IMR-90 (cell line): ENCODE results near the gene FASLG. TPM values are rescaled to one million over a fixed set of nuclear protein-coding genes. Genes with fewer than 3 reads are reported as not detected.

ENCODE experiments used
- ATAC-seq: fragments of 200-7000 bp; cut with Tn5 transposase; 2 replicates; pipeline ENCODE4 v1.9.1; 2020; ENCODE audit warnings: low read depth, mild to moderate bottlenecking, moderate library complexity
- BruUV-seq: library from RNA; stranded (reverse); fragments of 400-500 nt; replicated peaks from 2 replicates; lab custom pipeline; 2021; lab: Mats Ljungman, UMichigan
- CTCF ChIA-PET: fragments of 300-600 bp; formaldehyde crosslinking; extraction: SDS; loops from one replicate; lab custom pipeline; 2021; ENCODE audit warnings: antibody characterized with exemption; lab: Yijun Ruan, JAX
- POLR2A ChIA-PET: fragments of 300-600 bp; sonication (Branson Sonifier 250); formaldehyde crosslinking; loops from one replicate; lab custom pipeline; 2022; ENCODE audit warnings: antibody characterized with exemption; ENCODE audit not compliant: unreplicated experiment; lab: Charles Lee
- DNase-seq: peaks from one replicate; pipeline ENCODE4 v3.0.0; 2013
- H2AFZ ChIP-seq: replicated peaks from 2 replicates; pipeline ENCODE3; 2013; ENCODE audit warnings: low read length, mild to moderate bottlenecking; ENCODE audit not compliant: poor library complexity
- H2AK5ac ChIP-seq: 2 replicates; pipeline ENCODE4 v1.6.1; 2013; ENCODE audit warnings: low read depth, low read length, inconsistent platforms
- H2AK9ac ChIP-seq: replicated peaks from 2 replicates; pipeline ENCODE3; 2013; ENCODE audit warnings: mild to moderate bottlenecking, low read depth, low read length, moderate library complexity; ENCODE audit not compliant: poor library complexity
- H2BK120ac ChIP-seq: 2 replicates; pipeline ENCODE4 v1.6.1; 2013; ENCODE audit warnings: low read depth, low read length, inconsistent platforms
- H2BK15ac ChIP-seq: 3 replicates; pipeline ENCODE4 v1.6.1; 2013; ENCODE audit warnings: low read depth, low read length, inconsistent platforms
- H2BK20ac ChIP-seq: 2 replicates; pipeline ENCODE4 v1.6.1; 2013; ENCODE audit warnings: low read depth, mild to moderate bottlenecking, inconsistent platforms, low read length, moderate library complexity
- H2BK5ac ChIP-seq: 2 replicates; pipeline ENCODE4 v1.6.1; 2013; ENCODE audit warnings: mild to moderate bottlenecking, low read depth, low read length, inconsistent platforms; ENCODE audit not compliant: poor library complexity, severe bottlenecking
- H3K14ac ChIP-seq: replicated peaks from 2 replicates; pipeline ENCODE4 v1.6.1; 2013; ENCODE audit warnings: low read depth, low read length, inconsistent platforms
- H3K18ac ChIP-seq: 2 replicates; pipeline ENCODE4 v1.6.1; 2013; ENCODE audit warnings: low read depth, low read length, control low read depth
- H3K23ac ChIP-seq: 2 replicates; pipeline ENCODE4 v1.6.1; 2013; ENCODE audit warnings: low read depth, low read length, inconsistent platforms
- H3K27ac ChIP-seq: 2 replicates; pipeline ENCODE4 v1.5.1; 2013; ENCODE audit warnings: mild to moderate bottlenecking, control low read depth, low read length; ENCODE audit not compliant: insufficient read depth
- H3K27me3 ChIP-seq: 2 replicates; pipeline ENCODE4 v1.6.1; 2013; ENCODE audit warnings: low read length; ENCODE audit not compliant: control insufficient read depth, insufficient read depth
- H3K36me3 ChIP-seq: 2 replicates; pipeline ENCODE4 v1.6.1; 2013; ENCODE audit warnings: low read length, mixed read lengths; ENCODE audit not compliant: control insufficient read depth, insufficient read depth
- H3K4ac ChIP-seq: 2 replicates; pipeline ENCODE4 v1.6.1; 2013; ENCODE audit warnings: low read depth, low read length, inconsistent platforms
- H3K4me1 ChIP-seq: 2 replicates; pipeline ENCODE4 v1.6.1; 2013; ENCODE audit warnings: low read length, mixed read lengths; ENCODE audit not compliant: control insufficient read depth, insufficient read depth
- H3K4me2 ChIP-seq: 2 replicates; pipeline ENCODE4 v1.6.1; 2013; ENCODE audit warnings: low read depth, mild to moderate bottlenecking, control low read depth, low read length, moderate library complexity
- H3K4me3 ChIP-seq: 2 replicates; pipeline ENCODE4 v1.5.1; 2013; ENCODE audit warnings: low read depth, mild to moderate bottlenecking, control low read depth, low read length, moderate library complexity; ENCODE audit not compliant: insufficient read depth
- H3K56ac ChIP-seq: 2 replicates; pipeline ENCODE4 v1.6.1; 2013; ENCODE audit warnings: low read length, inconsistent platforms; ENCODE audit not compliant: insufficient read depth; ENCODE audit errors: extremely low read depth
- H3K79me1 ChIP-seq, 2 experiments: 2 replicates each; pipeline ENCODE4 v1.6.1; 2013; ENCODE audit warnings: low read length in 2 of 2, inconsistent platforms in 1 of 2, low read depth in 1 of 2
- H3K9ac ChIP-seq: 2 replicates; pipeline ENCODE4 v1.6.1; 2013; ENCODE audit warnings: low read depth, low read length, control low read depth
- H3K9me1 ChIP-seq: 2 replicates; pipeline ENCODE4 v1.6.1; 2013; ENCODE audit warnings: low read length, inconsistent platforms; ENCODE audit not compliant: insufficient read depth
- H3K9me3 ChIP-seq: 2 replicates; pipeline ENCODE4 v1.6.1; 2013; ENCODE audit warnings: low read length; ENCODE audit not compliant: control insufficient read depth, insufficient read depth
- H4K20me1 ChIP-seq: 2 replicates; pipeline ENCODE4 v1.6.1; 2013; ENCODE audit warnings: low read length, inconsistent platforms; ENCODE audit not compliant: insufficient read depth
- H4K5ac ChIP-seq: 2 replicates; pipeline ENCODE4 v1.6.1; 2013; ENCODE audit warnings: mild to moderate bottlenecking, low read depth, low read length, control low read depth
- H4K8ac ChIP-seq, 2 experiments: 2 replicates each; pipeline ENCODE4 v1.6.1; 2013; ENCODE audit warnings: low read depth in 2 of 2, low read length in 2 of 2, control low read depth in 1 of 2, inconsistent platforms in 1 of 2
- H4K91ac ChIP-seq: 2 replicates; pipeline ENCODE4 v1.6.1; 2013; ENCODE audit warnings: low read depth, low read length, inconsistent platforms; ENCODE audit not compliant: insufficient read depth
- BHLHE40 ChIP-seq: fragments of 150-350 bp; IDR thresholded peaks from 2 replicates; pipeline ENCODE4 v1.6.1; 2016; ENCODE audit warnings: mild to moderate bottlenecking, low read depth, low read length
- CEBPB ChIP-seq: IDR thresholded peaks from 2 replicates; pipeline ENCODE4 v1.6.1; 2012; ENCODE audit warnings: low read depth, low read length, improper control_type of control experiment
- CHD1 ChIP-seq: IDR thresholded peaks from 2 replicates; pipeline ENCODE4 v1.6.1; 2012; ENCODE audit warnings: low read depth, low read length, improper control_type of control experiment
- CTCF ChIP-seq: conservative IDR thresholded peaks from 2 replicates; pipeline ENCODE4 v1.5.1; 2012; ENCODE audit warnings: mild to moderate bottlenecking, low read depth, low read length, improper control_type of control experiment
- ELK1 ChIP-seq: fragments of 150-350 bp; IDR thresholded peaks from 2 replicates; pipeline ENCODE4 v1.6.1; 2016; ENCODE audit warnings: low read depth, mild to moderate bottlenecking, low read length, moderate library complexity, borderline replicate concordance
- FOS ChIP-seq: fragments of 150-350 bp; IDR thresholded peaks from 2 replicates; pipeline ENCODE4 v1.6.1; 2016; ENCODE audit warnings: low read depth, low read length
- MAZ ChIP-seq: IDR thresholded peaks from 2 replicates; pipeline ENCODE4 v1.6.1; 2012; ENCODE audit warnings: low read depth, mild to moderate bottlenecking, low read length, improper control_type of control experiment, moderate library complexity, borderline replicate concordance
- MXI1 ChIP-seq: IDR thresholded peaks from 2 replicates; pipeline ENCODE4 v1.6.1; 2012; ENCODE audit warnings: low read depth, mild to moderate bottlenecking, low read length, moderate library complexity, borderline replicate concordance
- NFE2L2 ChIP-seq: fragments of 150-350 bp; IDR thresholded peaks from 2 replicates; pipeline ENCODE4 v1.6.1; 2016; ENCODE audit warnings: low read depth, mild to moderate bottlenecking, low read length
- POLR2A ChIP-seq: IDR thresholded peaks from 2 replicates; pipeline ENCODE4 v1.6.1; 2012; ENCODE audit warnings: mild to moderate bottlenecking, low read depth, low read length
- RAD21 ChIP-seq: IDR thresholded peaks from 2 replicates; pipeline ENCODE4 v1.6.1; 2012; ENCODE audit warnings: low read length, improper control_type of control experiment
- RCOR1 ChIP-seq: IDR thresholded peaks from 2 replicates; pipeline ENCODE4 v1.6.1; 2012; ENCODE audit warnings: mild to moderate bottlenecking, low read length, improper control_type of control experiment; ENCODE audit not compliant: insufficient replicate concordance
- RFX5 ChIP-seq: IDR thresholded peaks from 2 replicates; pipeline ENCODE4 v1.8.0; 2012; ENCODE audit warnings: low read depth, mild to moderate bottlenecking, low read length, moderate library complexity
- SMC3 ChIP-seq: fragments of 150-350 bp; IDR thresholded peaks from 2 replicates; pipeline ENCODE4 v1.6.1; 2016; ENCODE audit warnings: low read depth, mild to moderate bottlenecking, antibody characterized with exemption, low read length, moderate library complexity
- USF2 ChIP-seq: fragments of 150-350 bp; IDR thresholded peaks from 2 replicates; pipeline ENCODE4 v1.6.1; 2017; ENCODE audit warnings: mild to moderate bottlenecking, antibody characterized with exemption, low read length, low read depth
- WGBS, 2 experiments: methylation state at CpG; one replicate each; pipeline versions ENCODE4 v1.1.5 to v1.1.7; 2013; ENCODE audit warnings: missing lambda C conversion rate in 2 of 2; ENCODE audit not compliant: insufficient read length in 1 of 2; ENCODE audit errors: extremely low coverage in 2 of 2; 5-methylcytosine and 5-hydroxymethylcytosine counted together
- dilution Hi-C: fragments of 300-500 bp; cut with HindIII; formaldehyde crosslinking; loops from one replicate; pipeline ENCODE4 v1.14.3; 2018; ENCODE audit warnings: low sequenced_read_pairs; ENCODE audit not compliant: unreplicated experiment
- in situ Hi-C: fragments of 300-500 bp; cut with MboI; formaldehyde crosslinking; loops from 3 replicates; pipeline ENCODE4 v1.14.3; 2019; ENCODE audit warnings: low sequenced_read_pairs, inconsistent platforms, mixed read lengths
- intact Hi-C: fragments of 100-400 bp; cut with micrococcal nuclease; formaldehyde crosslinking; loops from 2 replicates; pipeline ENCODE4 v1.10.0; 2022
- polyA plus RNA-seq, 3 experiments: library from polyadenylated mRNA; depleted of rRNA; stranded (reverse); fragments of >200 nt; gene quantifications; 2 replicates each; pipeline ENCODE4 v1.2.3, GENCODE V29; 2012; ENCODE audit warnings: low replicate concordance in 1 of 3
- total RNA-seq: library from RNA; depleted of rRNA; stranded (reverse); fragments of >200 nt; gene quantifications from 2 replicates; pipeline ENCODE4 v1.2.3, GENCODE V29; 2012

The FASLG gene
- total and polyA plus RNA-seq, 2 of the 4 experiments (the other 2 are of a cell fraction), result 0.14 to 0.18 TPM

- Histone ChIP-seq H4K8ac (peak overlapping the region; percentile 74 to 76), H2BK120ac (peak overlapping the region; percentile 99), H3K14ac (peak overlapping the region; percentile 85), H3K4me2 (no peak overlapping the region), H3K18ac (peak overlapping the region; percentile 38; the same call in 1 of the 2 replicates), H4K5ac (peak overlapping the region; percentile 4; the same call in 1 of the 2 replicates), H3K23ac (peak overlapping the region; percentile 67; the same call in 1 of the 2 replicates), H2BK15ac (peak overlapping the region; percentile 98), H3K9me3 (peaks cover 9% of the 10 kb centered on the region; the same call in 1 of the 2 replicates), H3K4ac (peak overlapping the region; percentile 99), H2AK9ac (peak overlapping the region; percentile 65), H2AFZ (no peak overlapping the region), H3K27me3 (no peaks in the 10 kb centered on the region), H2BK5ac (peak overlapping the region; percentile 100), H3K27ac (no peak overlapping the region; the same call in 1 of the 2 replicates), H3K9me1 (peaks cover 27% of the 10 kb centered on the region), H4K20me1 (no peaks in the 10 kb centered on the region), H3K4me3 (no peak overlapping the region), H3K79me1 (0 out of 4 replicates have a peak, but pooled peaks cover 0 to 7% of the 10 kb centered on the region in 2 experiments), H2BK20ac (peak overlapping the region; percentile 90), H3K56ac (no peak overlapping the region), H4K91ac (peak overlapping the region; percentile 75), H3K4me1 (peaks cover 21% of the 10 kb centered on the region), H3K9ac (no peak overlapping the region), H3K36me3 (no peaks in the 10 kb centered on the region), H2AK5ac (peak overlapping the region; percentile 95)
- no peak for ATAC-seq
- dilution Hi-C loops (no loop called here), intact Hi-C loops (no loop called here), in situ Hi-C loops (no loop called here)
- POLR2A ChIA-PET, result no interaction called here
- no peak for TF ChIP-seq SMC3
- TF ChIP-seq NFE2L2, result no peak
- TF ChIP-seq POLR2A, result no peak
- TF ChIP-seq MAZ, result no peak
- no peak for TF ChIP-seq RCOR1
- TF ChIP-seq RFX5, result no peak
- no peak for TF ChIP-seq BHLHE40
- TF ChIP-seq RAD21, result no peak
- no peak for TF ChIP-seq CEBPB
- TF ChIP-seq ELK1, result no peak
- TF ChIP-seq FOS, result no peak
- TF ChIP-seq CHD1, result no peak
- TF ChIP-seq CTCF, result no peak
- TF ChIP-seq MXI1, result no peak
- no peak for TF ChIP-seq USF2
- DNase-seq, result peak; percentile 42
- CTCF ChIA-PET, result no interaction called here
- no TSS peak for BruUV-seq
- WGBS, 2 experiments, result 94% methylated on average over 2 of the region's 8 CpGs; no CpG with 5 or more reads in 1 of the 2 experiments
Observed at GRCh38 chr1:172640111-172640510, 18.8 kb upstream of the FASLG start.
